ENCODE results near the gene HNRNPA1L2. TPM values are rescaled to one million over a fixed set of nuclear protein-coding genes. Genes with fewer than 3 reads are reported as not detected.
"Not testable (repeated sequence)": the region's sequence is repeated elsewhere in the genome, so short reads cannot be mapped to it uniquely, and the experiment has no call there.

The HNRNPA1L2 gene
- 2.4 and 2.6 TPM in 2 replicates for total RNA-seq

GRCh38 chr13:52642131-52642530 lies at the start of gene HNRNPA1L2:
HNRNPA1L2 (plus strand) TSS chr13:52642431; CDS start chr13:52642493, 62 bp downstream.
- no peak for DNase-seq (ENCODE audit: low read depth in 2 of 2)

- not testable (repeated sequence) for DNase-seq (ENCODE audit: low read depth in 2 of 2)
Observed at GRCh38 chr13:52593175-52593574, 49.1 kb upstream of the HNRNPA1L2 start.

- DNase-seq (ENCODE audit: low read depth in 2 of 2) = not testable (repeated sequence)
Observed at GRCh38 chr13:52593812-52594211, 48.4 kb upstream of the HNRNPA1L2 start.

- DNase-seq (ENCODE audit: low read depth in 2 of 2) = not testable (repeated sequence)
Observed at GRCh38 chr13:52594295-52594694, 47.9 kb upstream of the HNRNPA1L2 start.

- no peak for DNase-seq (ENCODE audit: low read depth in 2 of 2)
Observed at GRCh38 chr13:52597676-52598075, 44.6 kb upstream of the HNRNPA1L2 start.

GRCh38 chr13:52599037-52599847 lies 43.0 kb upstream of the HNRNPA1L2 start:
- DNase-seq (ENCODE audit: low read depth in 2 of 2) = peak; percentile 62 to 86

- peak; percentile 31 to 40 for DNase-seq (ENCODE audit: low read depth in 2 of 2)
Observed at GRCh38 chr13:52599848-52600603, 42.2 kb upstream of the HNRNPA1L2 start.

- DNase-seq (ENCODE audit: low read depth in 2 of 2) = peak in 1 of 2 donors; percentile 31
Observed at GRCh38 chr13:52600666-52601065, 41.6 kb upstream of the HNRNPA1L2 start.

- not testable (repeated sequence) for DNase-seq (ENCODE audit: low read depth in 2 of 2)
Observed at GRCh38 chr13:52603316-52603715, 38.9 kb upstream of the HNRNPA1L2 start.

GRCh38 chr13:52606126-52606525 lies 36.1 kb upstream of the HNRNPA1L2 start:
- peak in 1 of 2 donors; percentile 26 for DNase-seq (ENCODE audit: low read depth in 2 of 2)

GRCh38 chr13:52606795-52607194 lies 35.4 kb upstream of the HNRNPA1L2 start:
- DNase-seq (ENCODE audit: low read depth in 2 of 2) = not testable (repeated sequence)

GRCh38 chr13:52608184-52608583 lies 34.0 kb upstream of the HNRNPA1L2 start:
- not testable (repeated sequence) for DNase-seq (ENCODE audit: low read depth in 2 of 2)

GRCh38 chr13:52609013-52609606 lies 33.1 kb upstream of the HNRNPA1L2 start:
- DNase-seq (ENCODE audit: low read depth in 2 of 2) = peak; percentile 59 to 77

GRCh38 chr13:52610158-52610557 lies 32.1 kb upstream of the HNRNPA1L2 start:
- DNase-seq (ENCODE audit: low read depth in 2 of 2) = not testable (repeated sequence)

- DNase-seq (ENCODE audit: low read depth in 2 of 2) = no peak
Observed at GRCh38 chr13:52615134-52615801, 27.0 kb upstream of the HNRNPA1L2 start.

- no peak for DNase-seq (ENCODE audit: low read depth in 2 of 2)
Observed at GRCh38 chr13:52615812-52616211, 26.4 kb upstream of the HNRNPA1L2 start.

- peak; percentile 67 to 81 for DNase-seq (ENCODE audit: low read depth in 2 of 2)
Observed at GRCh38 chr13:52617070-52618060, 24.9 kb upstream of the HNRNPA1L2 start.

- DNase-seq (ENCODE audit: low read depth in 2 of 2) = peak; percentile 35 to 65
Observed at GRCh38 chr13:52631083-52631690, 11.0 kb upstream of the HNRNPA1L2 start.

- no peak for DNase-seq (ENCODE audit: low read depth in 2 of 2)
Observed at GRCh38 chr13:52638666-52639328, 3.4 kb upstream of the HNRNPA1L2 start.

Data from lung microvascular endothelial cell (primary cell).